ENCODE measurements around the gene CASP3. TPM values are rescaled to one million over a fixed set of nuclear protein-coding genes. Genes with fewer than 3 reads are reported as not detected.
A peak's percentile ranks its signal among the peaks of the same experiment; 100 is the strongest.
"Not testable (repeated sequence)": the region's sequence is repeated elsewhere in the genome, so short reads cannot be mapped to it uniquely, and the experiment has no call there.

The CASP3 gene
- total RNA-seq, 3 donors from 2014 or later (not counting 1 experiment from before 2014, with no cell fraction given), result 20.9 to 35.1 (median 30.2) TPM

DNA sequence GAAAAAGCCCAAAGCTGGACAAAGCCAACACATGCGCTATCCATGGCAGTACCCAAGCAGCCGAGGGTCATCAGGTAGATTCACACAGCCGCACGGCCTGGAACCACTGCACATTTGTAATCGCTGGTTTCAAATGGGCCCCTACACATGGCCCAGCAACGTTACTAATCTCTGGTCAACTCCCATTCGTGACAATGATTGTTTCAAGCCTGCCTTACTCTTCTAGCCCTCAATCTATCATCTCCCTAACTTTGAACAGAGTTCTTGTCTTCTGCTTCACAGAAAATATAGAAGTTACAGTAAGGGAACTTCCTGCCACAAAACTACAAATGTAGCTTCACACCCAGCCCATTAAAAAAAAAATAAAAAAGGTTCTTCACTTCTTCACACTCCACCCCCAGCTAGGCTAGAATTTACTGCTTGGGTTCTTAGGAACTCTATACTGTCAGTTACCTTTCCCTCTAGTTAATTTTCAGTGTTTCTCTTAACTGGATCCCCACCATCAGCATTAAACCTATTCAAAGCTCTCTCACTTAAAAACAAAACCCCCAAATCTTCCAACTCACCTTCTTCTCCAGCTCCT lies 24.2 kb downstream of the CASP3 start:
- TF ChIP-seq CTCF (IDR thresholded peaks at IDR 0.05), result no peak
- peaks cover 21% of the 10 kb centered on the region for H3K4me1 ChIP-seq (ENCODE audit: control insufficient read depth, insufficient read depth, low read length)
- WGBS (ENCODE audit: insufficient coverage), result 72% methylated on average over 7 of the region's 7 CpGs
- Mint-ChIP-seq H3K9me3 (no peaks in the 10 kb centered on the region), H3K36me3 (peaks cover 24% of the 10 kb centered on the region), H3K27ac (peak overlapping the region; percentile 68 to 85), H3K4me3 (no peak overlapping the region), H3K4me1 (peaks cover 34 to 41% of the 10 kb centered on the region in 2 donors), H3K27me3 (ENCODE audit: low read depth in 2 of 2) (no peaks in the 10 kb centered on the region)
- H3K36me3 ChIP-seq (ENCODE audit: control insufficient read depth, insufficient read depth, low read length), result peaks cover 36% of the 10 kb centered on the region
- no peaks in the 10 kb centered on the region for H3K27me3 ChIP-seq (ENCODE audit: control insufficient read depth, insufficient read depth, low read length)
- H3K27ac ChIP-seq (ENCODE audit: low read length), result peak overlapping the region; percentile 2
- ATAC-seq, result peak in 2 of 3 donors; percentile 78 to 83
- DNase-seq, result no peak
- no peaks in the 10 kb centered on the region for H3K9me3 ChIP-seq (ENCODE audit: control insufficient read depth, insufficient read depth, low read length)
- no peak overlapping the region for H3K4me3 ChIP-seq (ENCODE audit: low read length)
- intact Hi-C loops (cut with micrococcal nuclease), result no loop called here

GRCh38 chr4:184624504-184624903 lies 24.7 kb downstream of the CASP3 start:
- H3K9me3 ChIP-seq (ENCODE audit: control insufficient read depth, insufficient read depth, low read length); H3K4me3 ChIP-seq (ENCODE audit: low read length); H3K27me3 Mint-ChIP-seq (ENCODE audit: low read depth in 2 of 2); H3K27me3 ChIP-seq (ENCODE audit: control insufficient read depth, insufficient read depth, low read length); H3K9me3 Mint-ChIP-seq; ATAC-seq; H3K4me3 Mint-ChIP-seq; H3K27ac ChIP-seq (ENCODE audit: low read length); intact Hi-C loops (cut with micrococcal nuclease); DNase-seq: not testable (repeated sequence)
- H3K36me3 ChIP-seq (ENCODE audit: control insufficient read depth, insufficient read depth, low read length), result peaks cover 30% of the 10 kb centered on the region
- 67% methylated on average over 3 of the region's 3 CpGs for WGBS (ENCODE audit: insufficient coverage)
- H3K27ac Mint-ChIP-seq, result peak overlapping the region; percentile 68 to 85
- peaks cover 19% of the 10 kb centered on the region for H3K36me3 Mint-ChIP-seq
- H3K4me1 ChIP-seq (ENCODE audit: control insufficient read depth, insufficient read depth, low read length), result peaks cover 21% of the 10 kb centered on the region
- H3K4me1 Mint-ChIP-seq, result peaks cover 34 to 41% of the 10 kb centered on the region in 2 donors

GRCh38 chr4:184621518-184621917 lies 27.7 kb downstream of the CASP3 start:
- Histone ChIP-seq H3K4me3 (ENCODE audit: low read length) (no peak overlapping the region), H3K36me3 (ENCODE audit: control insufficient read depth, insufficient read depth, low read length) (peaks cover 1% of the 10 kb centered on the region), H3K27me3 (ENCODE audit: control insufficient read depth, insufficient read depth, low read length) (no peaks in the 10 kb centered on the region), H3K9me3 (ENCODE audit: control insufficient read depth, insufficient read depth, low read length) (no peaks in the 10 kb centered on the region), H3K27ac (ENCODE audit: low read length) (no peak overlapping the region), H3K4me1 (ENCODE audit: control insufficient read depth, insufficient read depth, low read length) (peaks cover 21% of the 10 kb centered on the region)
- H3K27me3 Mint-ChIP-seq (ENCODE audit: low read depth in 2 of 2), result no peaks in the 10 kb centered on the region
- H3K27ac Mint-ChIP-seq, result no peak overlapping the region
- no peak overlapping the region for H3K4me3 Mint-ChIP-seq
- no peaks in the 10 kb centered on the region for H3K9me3 Mint-ChIP-seq
- WGBS (ENCODE audit: insufficient coverage), result 91% methylated on average over 3 of the region's 3 CpGs
- peaks cover 6% of the 10 kb centered on the region for H3K36me3 Mint-ChIP-seq
- ATAC-seq (no peak), DNase-seq (no peak)
- TF ChIP-seq CTCF (IDR thresholded peaks at IDR 0.05), result no peak
- peaks cover 24 to 32% of the 10 kb centered on the region in 2 donors for H3K4me1 Mint-ChIP-seq
- intact Hi-C loops (cut with micrococcal nuclease), result no loop called here

GRCh38 chr4:184620212-184620867 lies 28.9 kb downstream of the CASP3 start:
- Mint-ChIP-seq H3K4me1 (peaks cover 14 to 20% of the 10 kb centered on the region in 2 donors), H3K27me3 (ENCODE audit: low read depth in 2 of 2) (no peaks in the 10 kb centered on the region), H3K27ac (no peak overlapping the region), H3K9me3 (no peaks in the 10 kb centered on the region), H3K4me3 (no peak overlapping the region), H3K36me3 (peaks cover 6% of the 10 kb centered on the region)
- WGBS (ENCODE audit: insufficient coverage), result 81% methylated on average over 9 of the region's 11 CpGs
- Histone ChIP-seq H3K36me3 (ENCODE audit: control insufficient read depth, insufficient read depth, low read length) (no peaks in the 10 kb centered on the region), H3K27me3 (ENCODE audit: control insufficient read depth, insufficient read depth, low read length) (no peaks in the 10 kb centered on the region), H3K4me3 (ENCODE audit: low read length) (no peak overlapping the region), H3K27ac (ENCODE audit: low read length) (no peak overlapping the region), H3K9me3 (ENCODE audit: control insufficient read depth, insufficient read depth, low read length) (no peaks in the 10 kb centered on the region), H3K4me1 (ENCODE audit: control insufficient read depth, insufficient read depth, low read length) (peaks cover 9% of the 10 kb centered on the region)
- TF ChIP-seq CTCF (IDR thresholded peaks at IDR 0.05), result no peak
- intact Hi-C loops (cut with micrococcal nuclease), result no loop called here
- no peak for DNase-seq
- no peak for ATAC-seq

Measured in natural killer cell (primary cell).